GM19025 (cell line): Measurements from ENCODE around the gene GPT2.
"Not testable (repeated sequence)": the region's sequence is repeated elsewhere in the genome, so short reads cannot be mapped to it uniquely, and the experiment has no call there.

Experiments used
- ATAC-seq: cut with Tn5 transposase; IDR thresholded peaks from one replicate; pipeline ENCODE4 v1.9.1; 2021; ENCODE audit warnings: mild to moderate bottlenecking, low read depth, moderate library complexity; ENCODE audit not compliant: unreplicated experiment

GPT2 gene

GRCh38 chr16:46918400-46918799, 34.2 kb downstream of the GPT2 start:
- no peak for ATAC-seq

GRCh38 chr16:46918905-46919792, 35.0 kb downstream of the GPT2 start:
- peak; percentile 92 for ATAC-seq

DNA sequence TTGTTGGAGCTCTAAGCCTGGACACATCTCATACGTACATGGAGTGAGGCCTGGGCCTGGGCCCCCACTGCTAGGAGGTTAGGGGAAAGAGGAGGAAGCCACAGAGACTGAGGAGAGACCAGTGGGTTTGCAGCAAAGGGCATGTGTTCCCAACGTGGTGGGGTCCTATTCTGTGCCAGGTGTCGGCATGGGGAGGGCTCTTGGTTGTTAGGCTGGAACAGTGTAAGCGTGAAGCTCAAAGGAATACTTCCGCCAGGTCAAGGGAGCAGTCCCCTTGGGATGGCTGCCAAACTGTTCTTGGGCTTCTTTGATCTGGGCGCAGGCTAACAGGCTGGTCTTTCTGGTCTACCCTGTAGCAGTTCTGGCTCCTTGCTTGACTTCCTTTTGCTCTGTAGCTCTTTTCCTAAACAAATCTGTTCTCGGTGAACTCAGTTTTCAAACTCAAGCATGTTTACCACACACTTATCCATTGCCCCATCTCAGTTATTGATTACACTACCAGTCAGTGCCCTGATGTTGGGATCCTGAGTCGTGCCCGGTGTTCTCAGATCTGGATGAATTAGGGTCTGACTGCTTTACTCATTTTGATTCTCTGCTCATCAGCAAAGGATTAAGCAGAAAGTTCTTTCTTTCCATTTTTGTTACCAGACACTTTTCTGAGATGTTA, 36.4 kb downstream of the GPT2 start:
- ATAC-seq: no peak

DNA sequence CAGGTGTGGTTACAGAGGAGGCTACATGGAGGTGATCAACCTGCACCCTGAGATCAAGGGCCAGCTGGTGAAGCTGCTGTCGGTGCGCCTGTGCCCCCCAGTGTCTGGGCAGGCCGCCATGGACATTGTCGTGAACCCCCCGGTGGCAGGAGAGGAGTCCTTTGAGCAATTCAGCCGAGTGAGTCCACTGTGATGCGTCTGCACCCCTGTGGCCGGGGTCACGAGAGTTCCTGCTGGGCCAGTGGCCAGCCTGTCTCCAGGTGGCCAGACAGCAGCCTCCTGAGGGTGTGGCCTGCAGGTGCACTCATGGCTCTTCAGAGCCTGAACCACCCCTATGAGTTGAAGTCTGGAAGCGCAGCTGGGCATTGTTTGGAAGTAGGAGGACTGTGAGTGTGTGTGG, 38.1 kb downstream of the GPT2 start:
- no peak for ATAC-seq

- no peak for ATAC-seq
Observed at GRCh38 chr16:46923513-46924295, 39.5 kb downstream of the GPT2 start.

DNA sequence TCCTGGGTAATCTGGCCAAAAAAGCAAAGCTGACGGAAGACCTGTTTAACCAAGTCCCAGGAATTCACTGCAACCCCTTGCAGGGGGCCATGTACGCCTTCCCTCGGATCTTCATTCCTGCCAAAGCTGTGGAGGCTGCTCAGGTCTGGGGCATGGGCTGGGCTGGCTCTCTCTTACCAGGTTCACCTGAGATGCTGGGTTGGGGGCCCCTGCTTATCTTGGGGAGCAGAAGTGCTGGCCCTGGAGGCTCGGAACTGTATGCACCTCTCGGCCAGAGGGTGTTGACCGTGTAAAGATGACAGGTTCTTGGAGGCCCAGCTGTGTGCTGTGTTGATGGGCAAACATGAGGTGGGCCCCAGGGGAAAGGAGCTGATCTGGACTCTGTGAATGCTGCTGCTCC, 40.2 kb downstream of the GPT2 start:
- ATAC-seq: no peak

DNA sequence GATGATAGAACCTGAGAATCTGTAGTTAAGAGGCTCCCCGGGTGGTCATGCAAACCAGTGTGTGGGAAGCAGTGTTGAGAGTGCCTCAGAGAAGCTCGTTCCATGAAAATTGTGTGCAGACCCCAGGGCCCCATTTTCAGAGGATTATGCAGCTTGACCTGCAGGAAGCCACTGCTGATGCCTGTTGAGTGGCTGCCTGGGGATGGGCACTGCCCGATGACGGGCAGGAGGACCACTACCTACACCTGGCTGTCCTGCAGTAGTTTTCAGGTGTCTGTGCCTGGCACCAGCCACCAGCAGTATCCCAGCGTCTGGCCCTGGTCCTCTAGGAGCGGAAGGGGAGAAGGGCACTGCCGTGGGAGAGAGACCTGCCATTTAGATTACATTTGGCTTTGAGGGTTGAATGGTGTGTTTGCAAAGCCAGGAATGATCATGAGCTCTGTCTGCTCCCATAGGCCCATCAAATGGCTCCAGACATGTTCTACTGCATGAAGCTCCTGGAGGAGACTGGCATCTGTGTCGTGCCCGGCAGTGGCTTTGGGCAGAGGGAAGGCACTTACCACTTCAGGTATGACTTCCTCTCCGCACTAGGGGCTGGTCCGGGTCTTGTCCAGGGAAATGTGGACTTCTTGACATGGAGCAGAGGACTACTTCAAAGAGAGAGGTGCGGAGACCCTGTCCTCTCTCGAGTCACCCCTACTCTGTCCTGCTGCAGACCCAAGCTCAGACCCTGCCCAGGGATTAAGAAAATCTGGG, 42.5 kb downstream of the GPT2 start:
- no peak for ATAC-seq

DNA sequence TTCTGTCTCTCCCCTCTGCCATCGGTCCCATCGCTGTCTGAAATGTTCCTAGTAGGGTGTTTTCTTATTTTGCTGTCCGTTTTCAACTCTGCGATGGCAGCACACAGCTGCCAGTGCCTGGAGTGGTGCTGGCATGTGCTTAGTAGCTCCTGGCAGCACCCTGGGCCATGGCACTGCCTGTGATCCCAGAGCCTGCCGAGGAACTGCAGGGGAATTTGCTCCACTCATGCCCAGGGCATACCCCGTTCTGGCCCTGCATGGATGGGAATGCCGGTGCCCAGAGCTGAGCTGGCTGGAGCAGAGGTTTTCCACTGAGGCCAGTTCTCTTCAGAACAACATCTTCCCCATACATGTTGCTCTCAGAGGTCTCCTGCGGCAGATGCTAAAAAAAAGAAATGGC, 43.1 kb downstream of the GPT2 start:
- no peak for ATAC-seq

DNA sequence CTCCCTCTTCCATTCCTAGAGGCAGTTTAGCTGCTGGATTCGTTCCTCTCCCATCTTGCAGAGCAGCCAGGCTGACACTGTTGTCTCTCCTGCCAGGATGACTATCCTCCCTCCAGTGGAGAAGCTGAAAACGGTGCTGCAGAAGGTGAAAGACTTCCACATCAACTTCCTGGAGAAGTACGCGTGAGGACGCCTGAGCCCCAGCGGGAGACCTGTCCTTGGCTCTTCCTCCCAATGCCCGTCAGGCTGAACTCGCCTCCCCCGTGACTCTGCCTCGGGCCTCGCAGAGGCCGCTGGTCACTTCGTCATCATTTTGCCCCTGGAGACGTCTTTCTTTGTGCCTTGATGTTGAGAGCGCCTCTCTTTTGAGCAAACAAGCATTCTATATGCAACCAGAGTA, 44.6 kb downstream of the GPT2 start:
- ATAC-seq: no peak

GRCh38 chr16:46929378-46930332, 45.5 kb downstream of the GPT2 start:
- ATAC-seq: peak; percentile 75

GRCh38 chr16:46930861-46931260, 46.7 kb downstream of the GPT2 start:
- ATAC-seq: no peak

DNA sequence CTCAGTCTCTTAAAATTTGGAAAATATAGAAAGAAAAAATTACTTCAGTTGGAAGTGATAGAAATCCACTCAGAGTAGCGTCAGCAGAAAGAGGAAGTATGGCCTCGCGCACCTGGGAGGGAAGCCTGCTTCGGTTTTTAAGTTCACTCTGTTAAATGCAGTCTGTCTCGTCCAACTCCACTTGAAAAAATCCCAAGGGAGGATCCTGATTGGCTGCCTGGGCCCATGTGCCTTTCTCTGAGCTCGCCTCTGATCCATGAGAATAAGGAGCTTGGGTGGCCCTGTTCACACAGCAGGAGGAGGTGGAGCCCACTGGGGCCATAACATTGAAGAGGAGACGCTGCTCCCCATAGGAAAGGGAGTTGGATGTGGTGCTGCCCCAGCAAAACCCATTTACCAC, 48.6 kb downstream of the GPT2 start:
- ATAC-seq: no peak

GRCh38 chr16:46937536-46937935, 53.4 kb downstream of the GPT2 start:
- no peak for ATAC-seq

DNA sequence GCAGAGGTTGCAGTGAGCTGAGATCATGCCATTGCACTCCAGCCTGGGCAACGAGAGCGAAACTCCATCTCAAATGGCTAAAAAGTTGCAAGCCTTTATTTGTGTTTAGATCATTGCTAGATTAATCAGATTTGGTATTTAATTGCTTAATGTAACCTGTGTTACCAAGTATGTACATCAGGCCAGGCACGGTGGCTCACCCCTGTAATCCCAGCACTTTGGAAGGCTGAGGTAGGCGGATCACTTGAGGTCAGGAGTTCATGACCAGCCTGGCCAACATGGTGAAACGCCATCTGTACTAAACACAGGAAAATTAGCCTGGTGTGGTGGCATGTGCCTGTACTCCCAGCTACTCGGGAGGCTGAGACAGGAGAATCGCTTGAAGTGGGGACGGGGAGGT, 60.6 kb downstream of the GPT2 start:
- not testable (repeated sequence) for ATAC-seq

DNA sequence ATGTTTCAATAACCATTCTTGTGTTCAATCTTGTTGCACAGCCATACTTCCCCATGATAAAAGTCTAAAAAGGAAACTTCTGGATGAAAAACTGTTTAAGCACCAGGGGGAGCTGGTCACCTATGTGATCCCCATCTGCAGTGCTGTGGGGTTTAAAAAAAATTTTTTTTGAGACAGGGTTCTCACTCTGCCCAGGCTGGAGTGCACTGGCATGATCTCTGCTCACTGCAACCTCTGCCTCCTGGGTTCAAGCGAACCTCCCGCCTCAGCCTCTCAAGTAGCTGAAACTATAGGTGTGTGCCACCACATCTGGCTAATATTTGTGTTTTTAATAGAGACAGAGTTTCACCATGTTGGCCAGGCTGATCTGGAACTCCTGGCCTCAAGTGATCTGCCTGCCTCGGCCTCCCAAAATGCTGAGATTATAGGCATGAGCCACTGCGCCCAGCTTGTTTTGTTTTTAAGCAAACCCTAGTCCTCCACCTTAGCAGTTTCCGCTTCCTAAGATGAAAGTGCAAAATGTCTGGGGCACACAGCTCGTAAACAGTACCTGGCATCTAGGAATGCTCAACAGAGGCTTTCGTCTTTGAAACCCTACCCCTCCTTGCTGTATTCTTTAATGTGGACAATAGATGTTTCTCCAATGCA, 63.9 kb downstream of the GPT2 start:
- no peak for ATAC-seq

GRCh38 chr16:46948548-46949166, 64.5 kb downstream of the GPT2 start:
- no peak for ATAC-seq

GRCh38 chr16:46949241-46949892, 65.2 kb downstream of the GPT2 start:
- ATAC-seq: peak; percentile 52

DNA sequence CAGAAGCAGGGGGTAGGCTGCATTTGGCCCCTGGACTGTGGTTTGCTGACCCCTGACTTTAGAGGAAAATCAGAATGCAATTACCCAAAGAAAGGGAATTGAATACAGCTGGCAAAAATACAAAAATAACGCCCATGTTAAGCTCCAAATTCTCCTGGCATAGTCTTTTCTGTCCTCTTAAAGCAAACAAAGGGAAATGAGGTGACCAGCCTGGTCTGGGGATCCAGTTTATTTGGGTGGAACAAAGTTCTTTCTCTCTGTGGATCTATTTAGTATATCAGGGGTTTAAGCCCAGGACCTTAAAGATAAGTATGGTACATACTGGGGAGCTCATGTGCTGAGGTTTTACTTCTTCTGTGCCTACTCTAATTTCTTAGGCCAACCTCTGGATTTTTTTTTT, 65.8 kb downstream of the GPT2 start:
- ATAC-seq: no peak
